H1 (cell line): ENCODE data around the gene THG1L. TPM values are rescaled to one million over a fixed set of nuclear protein-coding genes. Genes with fewer than 3 reads are reported as not detected.

Source experiments
- CTCF ChIA-PET: fragments of 300-600 bp; sonication (Branson Sonifier 250); formaldehyde crosslinking; loops from one replicate; lab custom pipeline; 2021; ENCODE audit not compliant: partially characterized antibody; lab: Charles Lee
- POLR2A ChIA-PET: fragments of 300-600 bp; sonication (Branson Sonifier 250); formaldehyde crosslinking; loops from one replicate; lab custom pipeline; 2021; ENCODE audit warnings: inconsistent platforms; ENCODE audit not compliant: partially characterized antibody; lab: Charles Lee
- DNase-seq, 2 experiments: peaks; one replicate each; pipeline versions ENCODE4 v3.0.0 to v3.0.0-alpha.2; 2010 to 2022; ENCODE audit warnings: low spot score in 2 of 2, low read depth in 1 of 2, mixed read lengths in 1 of 2
- FAIRE-seq: peaks from 2 replicates; lab custom pipeline; 2011; peaks lifted over from hg19 to GRCh38; lab: Jason Lieb, UNC
- H2AFZ ChIP-seq: 2 replicates; pipeline ENCODE4 v1.8.1; 2012; ENCODE audit warnings: low read length, inconsistent platforms
- H2AK5ac ChIP-seq: 2 replicates; pipeline ENCODE4 v1.6.1; 2013; ENCODE audit warnings: low read depth, low read length
- H2BK120ac ChIP-seq: replicated peaks from 2 replicates; pipeline ENCODE3; 2013; ENCODE audit warnings: low read depth, low read length, inconsistent platforms
- H2BK12ac ChIP-seq: 2 replicates; pipeline ENCODE4 v1.6.1; 2013; ENCODE audit warnings: low read depth, low read length
- H2BK15ac ChIP-seq: 2 replicates; pipeline ENCODE4 v1.6.1; 2013; ENCODE audit warnings: low read length
- H2BK20ac ChIP-seq: 2 replicates; pipeline ENCODE4 v1.6.1; 2013; ENCODE audit warnings: low read length
- H2BK5ac ChIP-seq: 2 replicates; pipeline ENCODE4 v1.6.1; 2013; ENCODE audit warnings: low read depth, low read length
- H3K14ac ChIP-seq: 2 replicates; pipeline ENCODE4 v1.6.1; 2013; ENCODE audit warnings: inconsistent platforms; ENCODE audit not compliant: insufficient read length
- H3K18ac ChIP-seq: 2 replicates; pipeline ENCODE4 v1.6.1; 2013; ENCODE audit warnings: low read length; ENCODE audit errors: extremely low read depth
- H3K23ac ChIP-seq: 2 replicates; pipeline ENCODE4 v1.6.1; 2013; ENCODE audit warnings: inconsistent platforms; ENCODE audit not compliant: insufficient read length
- H3K23me2 ChIP-seq: 2 replicates; pipeline ENCODE4 v1.6.1; 2013; ENCODE audit warnings: low read depth, low read length
- H3K27ac ChIP-seq: 2 replicates; pipeline ENCODE4 v1.6.1; 2011; ENCODE audit warnings: low read depth, low read length, inconsistent platforms
- H3K27me3 ChIP-seq, 4 experiments: replicated peaks in 1 of 4; 1 replicate in 1 of 4; 2 replicates in 3 of 4; pipeline versions ENCODE4 v1.6.1 to v1.8.1; 2011 to 2013; ENCODE audit warnings: low read length in 3 of 4, mild to moderate bottlenecking in 3 of 4, inconsistent platforms in 2 of 4, mixed read lengths in 2 of 4, moderate library complexity in 1 of 4; ENCODE audit not compliant: control insufficient read depth in 3 of 4, insufficient read depth in 3 of 4; ENCODE audit errors: extremely low read depth in 1 of 4
- H3K36me3 ChIP-seq, 4 experiments: 2 replicates each; pipeline versions ENCODE4 v1.6.1 to v1.8.1; 2011 to 2013; ENCODE audit warnings: mild to moderate bottlenecking in 4 of 4, low read length in 3 of 4, moderate library complexity in 2 of 4, control low read depth in 1 of 4, inconsistent platforms in 1 of 4; ENCODE audit not compliant: insufficient read depth in 4 of 4, control insufficient read depth in 2 of 4
- H3K4ac ChIP-seq: replicated peaks from 2 replicates; pipeline ENCODE3; 2013; ENCODE audit warnings: low read length, low read depth, mixed read lengths, inconsistent platforms; ENCODE audit not compliant: insufficient read length
- H3K4me1 ChIP-seq, 4 experiments: replicated peaks in 1 of 4; 1 replicate in 1 of 4; 2 replicates in 3 of 4; pipeline versions ENCODE4 v1.6.1 to v1.8.1; 2011 to 2013; ENCODE audit warnings: low read length in 3 of 4, inconsistent platforms in 2 of 4, mixed read lengths in 1 of 4; ENCODE audit not compliant: insufficient read depth in 4 of 4, control insufficient read depth in 3 of 4
- H3K4me2 ChIP-seq, 2 experiments: 2 replicates each; pipeline versions ENCODE4 v1.6.1 to v1.8.1; 2011 to 2013; ENCODE audit warnings: low read depth in 2 of 2, low read length in 2 of 2, control low read depth in 1 of 2, inconsistent platforms in 1 of 2, mild to moderate bottlenecking in 1 of 2; ENCODE audit not compliant: insufficient read depth in 1 of 2
- H3K4me3 ChIP-seq, 4 experiments: fragments of 200-600, 300-600 bp in 1 of 4; sonication (generic), shearing (Covaris generic), sonication (Bioruptor Twin) in 1 of 4; 2 replicates each; pipeline versions ENCODE4 v1.5.1 to v1.8.1; 2011 to 2016; ENCODE audit warnings: low read length in 4 of 4, low read depth in 3 of 4, control low read depth in 2 of 4, inconsistent platforms in 2 of 4, mild to moderate bottlenecking in 2 of 4, mixed read lengths in 1 of 4, moderate library complexity in 1 of 4; ENCODE audit not compliant: insufficient read depth in 2 of 4; ENCODE audit errors: extremely low read depth in 1 of 4
- H3K56ac ChIP-seq: replicated peaks from 2 replicates; pipeline ENCODE3; 2013; ENCODE audit warnings: low read depth, mild to moderate bottlenecking, mixed read lengths, low read length, inconsistent platforms; ENCODE audit not compliant: insufficient read length
- H3K79me1 ChIP-seq: 2 replicates; pipeline ENCODE4 v1.6.1; 2013; ENCODE audit warnings: low read depth, low read length, control low read depth
- H3K79me2 ChIP-seq, 2 experiments: 2 replicates each; pipeline versions ENCODE4 v1.6.1 to v1.8.1; 2012 to 2013; ENCODE audit warnings: low read length in 2 of 2, mild to moderate bottlenecking in 2 of 2, inconsistent platforms in 1 of 2; ENCODE audit not compliant: insufficient read depth in 2 of 2, control insufficient read depth in 1 of 2
- H3K9ac ChIP-seq, 4 experiments: replicated peaks in 1 of 4; 1 replicate in 1 of 4; 2 replicates in 3 of 4; pipeline versions ENCODE4 v1.6.1 to v1.8.1; 2011 to 2013; ENCODE audit warnings: low read depth in 3 of 4, low read length in 3 of 4, control low read depth in 2 of 4, mild to moderate bottlenecking in 2 of 4, moderate library complexity in 2 of 4, inconsistent platforms in 1 of 4; ENCODE audit errors: extremely low read depth in 1 of 4
- H3K9me3 ChIP-seq, 2 experiments: 2 replicates each; pipeline versions ENCODE4 v1.6.1 to v1.8.1; 2012 to 2013; ENCODE audit warnings: mild to moderate bottlenecking in 2 of 2, moderate library complexity in 2 of 2, control low read depth in 1 of 2, inconsistent platforms in 1 of 2, low read depth in 1 of 2, low read length in 1 of 2, mixed read lengths in 1 of 2; ENCODE audit not compliant: insufficient read depth in 2 of 2
- H4K20me1 ChIP-seq, 2 experiments: replicated peaks in 1 of 2; 2 replicates each; pipeline versions ENCODE3 to v1.8.1; 2011 to 2013; ENCODE audit warnings: inconsistent platforms in 2 of 2, low read length in 2 of 2, mild to moderate bottlenecking in 1 of 2; ENCODE audit not compliant: insufficient read depth in 2 of 2, control insufficient read depth in 1 of 2
- H4K5ac ChIP-seq: 2 replicates; pipeline ENCODE4 v1.6.1; 2013; ENCODE audit warnings: low read length, low read depth, mixed read lengths, inconsistent platforms; ENCODE audit not compliant: insufficient read length
- H4K8ac ChIP-seq: 2 replicates; pipeline ENCODE4 v1.8.0; 2013; ENCODE audit warnings: mild to moderate bottlenecking, moderate library complexity, low read length, inconsistent platforms; ENCODE audit not compliant: insufficient read depth; ENCODE audit errors: extremely low read depth
- H4K91ac ChIP-seq: replicated peaks from 2 replicates; pipeline ENCODE3; 2013; ENCODE audit warnings: low read length, mixed read lengths, inconsistent platforms; ENCODE audit not compliant: insufficient read length
- BCL11A ChIP-seq, 2 experiments: IDR thresholded peaks; one replicate each; pipeline ENCODE4 v1.6.1; 2011; ENCODE audit warnings: low read depth in 2 of 2, low read length in 2 of 2, mild to moderate bottlenecking in 2 of 2
- CBX5 ChIP-seq: fragments of 300-800, 300-1000 bp; sonication (generic); IDR thresholded peaks from 2 replicates; pipeline ENCODE4 v1.7.1; 2016; ENCODE audit warnings: antibody characterized with exemption, low read length, low read depth
- GABPA ChIP-seq: IDR thresholded peaks from 2 replicates; pipeline ENCODE4 v1.6.1; 2011; ENCODE audit warnings: mild to moderate bottlenecking, low read length, moderate library complexity, borderline replicate concordance; ENCODE audit not compliant: insufficient read depth
- WGBS, 2 experiments: shearing (Covaris generic) in 1 of 2; methylation state at CpG; one replicate each; pipeline versions ENCODE4 v1.1.6 to v1.1.7; 2013 to 2015; ENCODE audit warnings: low lambda C conversion rate in 2 of 2, mixed read lengths in 2 of 2, inconsistent platforms in 1 of 2, low coverage in 1 of 2, missing lambda C conversion rate in 1 of 2; ENCODE audit not compliant: insufficient replicate concordance in 2 of 2, insufficient coverage in 1 of 2, insufficient read length in 1 of 2; ENCODE audit errors: extremely low coverage in 1 of 2, missing lambda C conversion rate in 1 of 2; 5-methylcytosine and 5-hydroxymethylcytosine counted together
- polyA plus RNA-seq, 7 experiments: library from polyadenylated mRNA; depleted of rRNA in 3 of 7; stranded (reverse) in 5 of 7; unstranded in 2 of 7; fragments of >200 nt in 5 of 7; fragments of 200-250 nt in 2 of 7; gene quantifications; 1 replicate in 5 of 7; 2 replicates in 1 of 7; 4 replicates in 1 of 7; pipeline versions ENCODE4 v1.2.1 to v1.2.3, GENCODE V29; 2011 to 2013; ENCODE audit warnings: missing spikeins in 2 of 7, mixed read lengths in 2 of 7
- total RNA-seq: library from RNA; stranded (reverse); fragmentation: NEBNext Ultra II Directional; extraction: Animal tissue kit (Norgen Biotek cat#: 25700); gene quantifications from 2 replicates; pipeline ENCODE4 v1.2.1, GENCODE V29; 2021

Gene THG1L
- total and polyA plus RNA-seq, 2 of the 8 experiments (the other 6 are each of a cell fraction or from before 2014, with no cell fraction given): 8.1 to 12.4 TPM

GRCh38 chr5:157730900-157731271 lies 334 bp upstream of the THG1L start:
- peaks cover 0 to 25% (median 6%) of the 10 kb centered on the region in 4 experiments; a peak in 5 of 8 replicates for H3K36me3 ChIP-seq
- H2AK5ac ChIP-seq: no peak overlapping the region
- H3K4me2 ChIP-seq: peak overlapping the region; percentile 70 to 77
- H3K27me3 ChIP-seq: no peaks in the 10 kb centered on the region
- H2BK15ac ChIP-seq: no peak overlapping the region
- CTCF ChIA-PET: interaction anchor here (0.9 to 2.9 kb wide), 7 partner anchors 12 to 388 kb away, joined by 3 to 11 read pairs (median 4); partner anchors contain the start of gene LSM11
- no peak overlapping the region for H3K23ac ChIP-seq
- FAIRE-seq (no peak), DNase-seq (no peak)
- H3K4me1 ChIP-seq: no peaks in the 10 kb centered on the region
- H2BK20ac ChIP-seq: no peak overlapping the region
- H2BK12ac ChIP-seq: no peak overlapping the region
- no peak overlapping the region for H3K27ac ChIP-seq
- no peak overlapping the region for H3K56ac ChIP-seq
- no peaks in the 10 kb centered on the region for H4K20me1 ChIP-seq
- H3K9me3 ChIP-seq: no peaks in the 10 kb centered on the region
- H3K14ac ChIP-seq: no peak overlapping the region
- 19% methylated on average over 5 of the region's 5 CpGs; no CpG with 5 or more reads in 1 of the 2 experiments for WGBS, 2 experiments
- peak overlapping the region; percentile 79 to 98 (median 90); a peak in 7 of 8 replicates for H3K4me3 ChIP-seq
- H3K18ac ChIP-seq: no peak overlapping the region
- 0 out of 2 replicates have a peak overlapping the region, but pooled peaks have one; percentile 27 for H2AFZ ChIP-seq
- no peak overlapping the region for H2BK5ac ChIP-seq
- no peaks in the 10 kb centered on the region for H3K79me1 ChIP-seq
- H2BK120ac ChIP-seq: no peak overlapping the region
- H4K91ac ChIP-seq: no peak overlapping the region
- POLR2A ChIA-PET: interaction anchor here (1.0 to 1.8 kb wide), 7 partner anchors 9 to 261 kb away, joined by 3 to 10 read pairs (median 4); partner anchors contain the start of gene LSM11
- H3K79me2 ChIP-seq: no peaks in the 10 kb centered on the region; a peak in 1 of 4 replicates
- no peak overlapping the region for H3K4ac ChIP-seq
- H3K9ac ChIP-seq: peak overlapping the region in 1 of 4 experiments; percentile 94; a peak in 2 of 7 replicates
- H4K8ac ChIP-seq: no peak overlapping the region
- no peak overlapping the region for H4K5ac ChIP-seq
- peaks cover 4% of the 10 kb centered on the region; the same call in 1 of the 2 replicates for H3K23me2 ChIP-seq
- TF ChIP-seq GABPA (no peak), BCL11A (IDR thresholded peaks at IDR 0.05; ENCODE audit: low read depth in 2 of 2, low read length in 2 of 2) (no peak), CBX5 (no peak)
